HepG2 (cell line): ENCODE measurements around the gene ADPRH. TPM values are rescaled to one million over a fixed set of nuclear protein-coding genes. Genes with fewer than 3 reads are reported as not detected.

Experiments
- ATAC-seq: fragments of 200-7000 bp; cut with Tn5 transposase; 3 replicates; pipeline ENCODE4 v1.9.1; 2020; ENCODE audit warnings: mild to moderate bottlenecking, moderate library complexity
- BruUV-seq: library from RNA; stranded (reverse); fragments of 400-500 nt; replicated peaks from 2 replicates; lab custom pipeline; 2021; lab: Mats Ljungman, UMichigan
- CTCF ChIA-PET: fragments of 300-600 bp; formaldehyde crosslinking; extraction: SDS; loops from one replicate; lab custom pipeline; 2021; ENCODE audit warnings: low total read pairs, inconsistent platforms, low intra/inter-chr PET ratio; lab: Yijun Ruan, JAX
- POLR2A ChIA-PET: fragments of 350-600 bp; sonication (Branson Sonifier 250); formaldehyde crosslinking; loops from one replicate; lab custom pipeline; 2020; ENCODE audit warnings: antibody characterized with exemption, inconsistent platforms; lab: Yijun Ruan, JAX
- DNase-seq: peaks from one replicate; pipeline ENCODE4 v3.0.0-alpha.2; 2015; ENCODE audit warnings: low spot score
- FAIRE-seq: peaks from 3 replicates; lab custom pipeline; 2011; peaks lifted over from hg19 to GRCh38; lab: Jason Lieb, UNC
- H2AFZ ChIP-seq: one replicate; pipeline ENCODE4 v1.6.1; 2011; ENCODE audit warnings: low read length, inconsistent platforms
- H3K27ac ChIP-seq: fragments of 300-600 bp; 3 replicates; pipeline ENCODE4 v1.8.0; 2011; ENCODE audit warnings: mixed run types, mild to moderate bottlenecking, mixed read lengths, low read length, inconsistent platforms; ENCODE audit not compliant: insufficient read depth; ENCODE audit errors: extremely low read length
- H3K27me3 ChIP-seq, 2 experiments: fragments of 200-600 bp in 1 of 2; 2 replicates in 1 of 2; 3 replicates in 1 of 2; pipeline versions ENCODE4 v1.6.0 to v1.8.0; 2011; ENCODE audit warnings: low read length in 2 of 2, mild to moderate bottlenecking in 2 of 2, moderate library complexity in 2 of 2, inconsistent platforms in 1 of 2; ENCODE audit not compliant: insufficient read depth in 2 of 2, control insufficient read depth in 1 of 2
- H3K36me3 ChIP-seq, 2 experiments: fragments of 200-600 bp in 1 of 2; replicated peaks in 1 of 2; 2 replicates in 1 of 2; 3 replicates in 1 of 2; pipeline versions ENCODE4 v1.5.1 to v1.8.0; 2011; ENCODE audit warnings: low read length in 2 of 2, inconsistent platforms in 1 of 2; ENCODE audit not compliant: insufficient read depth in 2 of 2, control insufficient read depth in 1 of 2
- H3K4me1 ChIP-seq: 2 replicates; pipeline ENCODE4 v1.5.1; 2012; ENCODE audit warnings: low read length, inconsistent platforms; ENCODE audit not compliant: insufficient read depth
- H3K4me2 ChIP-seq: 2 replicates; pipeline ENCODE4 v1.6.0; 2011; ENCODE audit warnings: low read depth, low read length, inconsistent platforms
- H3K4me3 ChIP-seq, 3 experiments: fragments of 200-600 bp in 1 of 3; sonication (generic), shearing (Covaris generic) in 1 of 3; replicated peaks in 1 of 3; 2 replicates each; pipeline ENCODE4 v1.5.1; 2011 to 2016; ENCODE audit warnings: low read length in 3 of 3, inconsistent platforms in 2 of 3, low read depth in 2 of 3, mild to moderate bottlenecking in 2 of 3, control low read depth in 1 of 3, mixed read lengths in 1 of 3; ENCODE audit not compliant: insufficient read depth in 1 of 3
- H3K79me2 ChIP-seq: one replicate; pipeline ENCODE4 v1.6.1; 2011; ENCODE audit warnings: low read length, inconsistent platforms; ENCODE audit not compliant: insufficient read depth
- H3K9ac ChIP-seq: 2 replicates; pipeline ENCODE4 v1.6.0; 2011; ENCODE audit warnings: mild to moderate bottlenecking, low read depth, low read length, inconsistent platforms; ENCODE audit not compliant: insufficient read depth
- H3K9me3 ChIP-seq: 2 replicates; pipeline ENCODE4 v1.5.1; 2012; ENCODE audit warnings: mild to moderate bottlenecking, low read length
- H4K20me1 ChIP-seq: 2 replicates; pipeline ENCODE4 v1.6.0; 2011; ENCODE audit warnings: inconsistent platforms, mild to moderate bottlenecking, low read length, moderate library complexity; ENCODE audit not compliant: insufficient read depth
- AHDC1 ChIP-seq: sonication (generic); formaldehyde crosslinking; IDR thresholded peaks from 2 replicates; pipeline ENCODE4 v1.5.1; 2020; ENCODE audit warnings: mild to moderate bottlenecking, missing genetic modification reagents, borderline replicate concordance
- BRD4 ChIP-seq: sonication (generic); formaldehyde crosslinking; IDR thresholded peaks from 2 replicates; pipeline ENCODE4 v1.4.0; 2020; ENCODE audit warnings: missing genetic modification reagents
- SIX1 ChIP-seq: sonication (generic); formaldehyde crosslinking; IDR thresholded peaks from 2 replicates; pipeline ENCODE4 v1.4.0; 2020; ENCODE audit warnings: missing genetic modification reagents, borderline replicate concordance
- ZFAT ChIP-seq: sonication (generic); formaldehyde crosslinking; conservative IDR thresholded peaks from 2 replicates; pipeline ENCODE4 v1.8.1; 2023; ENCODE audit warnings: missing genetic modification reagents, inconsistent platforms
- ZNF260 ChIP-seq: sonication (generic); formaldehyde crosslinking; IDR thresholded peaks from 2 replicates; pipeline ENCODE4 v1.4.0; 2020; ENCODE audit warnings: missing genetic modification reagents, low read depth, mild to moderate bottlenecking, borderline replicate concordance
- ZNF441 ChIP-seq: sonication (generic); formaldehyde crosslinking; IDR thresholded peaks from 2 replicates; pipeline ENCODE4 v1.7.0; 2021; ENCODE audit warnings: missing genetic modification reagents, borderline replicate concordance
- ZSCAN21 ChIP-seq: sonication (generic); formaldehyde crosslinking; IDR thresholded peaks from 2 replicates; pipeline ENCODE4 v1.8.0; 2022; ENCODE audit warnings: mild to moderate bottlenecking, missing genetic modification reagents, moderate library complexity, borderline replicate concordance
- ZSCAN9 ChIP-seq: IDR thresholded peaks from 2 replicates; pipeline ENCODE4 v1.6.1; 2016; ENCODE audit warnings: borderline replicate concordance
- WGBS: methylation state at CpG from one replicate; pipeline ENCODE4 v1.1.6; 2017; ENCODE audit warnings: low lambda C conversion rate; 5-methylcytosine and 5-hydroxymethylcytosine counted together
- in situ Hi-C: cut with HindIII; loops from 2 replicates; pipeline ENCODE4 v1.10.0; 2017; ENCODE audit warnings: low pct_unique_long_range_greater_than_20kb; ENCODE audit not compliant: extremely low pct_ligation_motif_present
- intact Hi-C: fragments of 100-400 bp; cut with micrococcal nuclease; formaldehyde crosslinking; loops from one replicate; pipeline ENCODE4 v1.10.0; 2022; ENCODE audit not compliant: unreplicated experiment
- polyA plus RNA-seq, 8 experiments: library from polyadenylated mRNA; depleted of rRNA in 3 of 8; stranded (reverse) in 7 of 8; unstranded in 1 of 8; fragments of >200 nt; fragmentation: Illumina TruSeq in 4 of 8; extraction: Trizol in 4 of 8; gene quantifications; 2 replicates each; pipeline versions ENCODE4 v1.2.1 to v1.2.3, GENCODE V29; 2011 to 2016; ENCODE audit warnings: low read depth in 4 of 8, missing spikeins in 1 of 8, mixed read lengths in 1 of 8; ENCODE audit not compliant: insufficient read depth in 1 of 8
- total RNA-seq, 5 experiments: library from RNA; depleted of rRNA; stranded (reverse); fragments of >200 nt; fragmentation: Illumina TruSeq; extraction: Trizol; gene quantifications; 2 replicates each; pipeline ENCODE4 v1.2.3, GENCODE V29; 2016; ENCODE audit warnings: low read depth in 1 of 5

ADPRH gene
- total and polyA plus RNA-seq, 2 of the 13 experiments (the other 11 are each of a cell fraction or from before 2014, with no cell fraction given) = 0.01 to 0.15 TPM

GRCh38 chr3:119569156-119569555 lies 10.1 kb upstream of the ADPRH start:
- TF ChIP-seq BRD4 (CRISPR knock-in tag) = no peak
- TF ChIP-seq ZFAT = no peak
- TF ChIP-seq ZNF260 (CRISPR knock-in tag) = no peak
- TF ChIP-seq ZSCAN9 (CRISPR knock-in tag) = no peak
- TF ChIP-seq ZNF441 (CRISPR knock-in tag) = no peak
- no peak for TF ChIP-seq AHDC1 (CRISPR knock-in tag)
- TF ChIP-seq SIX1 (CRISPR knock-in tag) = no peak
- TF ChIP-seq ZSCAN21 (CRISPR knock-in tag) = no peak
- POLR2A ChIA-PET = no interaction called here
- CTCF ChIA-PET = no interaction called here
- FAIRE-seq (no peak), DNase-seq (no peak), ATAC-seq (no peak)
- intact Hi-C loops = no loop called here
- Histone ChIP-seq H3K9me3 (no peaks in the 10 kb centered on the region), H4K20me1 (no peaks in the 10 kb centered on the region), H3K27ac (no peak overlapping the region), H3K36me3 (no peaks in the 10 kb centered on the region), H3K79me2 (no peaks in the 10 kb centered on the region), H3K4me2 (no peak overlapping the region), H2AFZ (no peak overlapping the region), H3K9ac (no peak overlapping the region), H3K27me3 (peaks cover 0 to 4% of the 10 kb centered on the region in 2 experiments; a peak in 2 of 5 replicates), H3K4me3 (no peak overlapping the region), H3K4me1 (no peaks in the 10 kb centered on the region)
- WGBS = 80% methylated on average over 3 of the region's 4 CpGs
- no TSS peak for BruUV-seq
- in situ Hi-C loops = no loop called here
